OCI-M1 (cell line): ENCODE data around the gene ERP29.
A peak's percentile ranks its signal among the peaks of the same experiment; 100 is the strongest.
"Not testable (repeated sequence)": the region's sequence is repeated elsewhere in the genome, so short reads cannot be mapped to it uniquely, and the experiment has no call there.

Experiments used
- DNase-seq: peaks from one replicate; lab custom pipeline; 2025; lab: John Stamatoyannopoulos, UW

ERP29 gene

GRCh38 chr12:112012775-112013600, at the start of gene ERP29, which contains the start of gene TMEM116:
TSS of gene ERP29 (plus strand) at chr12:112013426. CDS start at chr12:112013466, 40 bp downstream.
TSS of gene TMEM116 (minus strand) at chr12:112013165. CDS start at chr12:112005270, 7,895 bp downstream.
- peak; percentile 99 for DNase-seq

- no peak for DNase-seq
These were observed 48.3 kb upstream of the ERP29 start for GRCh38 chr12:111964935-111965334.

GRCh38 chr12:111971800-111972199, 41.4 kb upstream of the ERP29 start:
- peak; percentile 66 for DNase-seq

- peak; percentile 70 for DNase-seq
These were observed 37.9 kb upstream of the ERP29 start for GRCh38 chr12:111975161-111975931.

- no peak for DNase-seq
These were observed 36.9 kb upstream of the ERP29 start for GRCh38 chr12:111976291-111976690.

GRCh38 chr12:111976860-111977259, 36.4 kb upstream of the ERP29 start:
- DNase-seq: peak; percentile 22

GRCh38 chr12:111978545-111978944, 34.7 kb upstream of the ERP29 start:
- peak; percentile 72 for DNase-seq

- DNase-seq: no peak
These were observed 32.6 kb upstream of the ERP29 start for GRCh38 chr12:111980598-111980997.

GRCh38 chr12:111981987-111982386, 31.2 kb upstream of the ERP29 start:
- no peak for DNase-seq

GRCh38 chr12:111984820-111985219, 28.4 kb upstream of the ERP29 start:
- no peak for DNase-seq

- no peak for DNase-seq
These were observed 21.7 kb upstream of the ERP29 start for GRCh38 chr12:111991535-111991934.

GRCh38 chr12:111991946-111992345, 21.3 kb upstream of the ERP29 start:
- peak; percentile 36 for DNase-seq

GRCh38 chr12:111992464-111992863, 20.8 kb upstream of the ERP29 start:
- no peak for DNase-seq

GRCh38 chr12:111993292-111994150, 19.7 kb upstream of the ERP29 start:
- DNase-seq: peak; percentile 65

GRCh38 chr12:111994211-111995111, 18.8 kb upstream of the ERP29 start:
- DNase-seq: peak; percentile 92

- DNase-seq: no peak
These were observed 17.3 kb upstream of the ERP29 start for GRCh38 chr12:111995782-111996480.

- no peak for DNase-seq
These were observed 15.9 kb upstream of the ERP29 start for GRCh38 chr12:111997300-111997699.

- no peak for DNase-seq
These were observed 15.2 kb upstream of the ERP29 start for GRCh38 chr12:111998015-111998414.

GRCh38 chr12:111999129-111999528, 14.1 kb upstream of the ERP29 start:
- DNase-seq: not testable (repeated sequence)

GRCh38 chr12:112000820-112001219, 12.4 kb upstream of the ERP29 start:
- DNase-seq: no peak
